ENCODE measurements around the gene AXIN1. TPM values are rescaled to one million over a fixed set of nuclear protein-coding genes. Genes with fewer than 3 reads are reported as not detected.

AXIN1 gene
- total and polyA plus RNA-seq, 8 donors, result 8.0 to 13.6 (median 10.8) TPM

GRCh38 chr16:263944-264343 lies 88.6 kb downstream of the AXIN1 start:
- no peak overlapping the region for H3K4me3 ChIP-seq
- FAIRE-seq, result no peak
- 92 to 97% methylated on average over 17 of the region's 17 CpGs for WGBS, 2 donors

GRCh38 chr16:263182-263774 lies 89.2 kb downstream of the AXIN1 start:
- no peaks in the 10 kb centered on the region for H3K9me3 ChIP-seq
- peaks cover 0 to 7% (median 2%) of the 10 kb centered on the region in 3 donors for H3K4me1 ChIP-seq
- WGBS, 2 donors, result 95 to 97% methylated on average over 35 of the region's 35 CpGs
- H3K4me3 ChIP-seq, result no peak overlapping the region
- intact Hi-C loops (cut with DNase I), result no loop called here
- no peak for FAIRE-seq
- no peak for TF ChIP-seq CTCF (IDR thresholded peaks at IDR 0.05)
- H3K36me3 ChIP-seq, result peaks cover 0 to 51% (median 13%) of the 10 kb centered on the region in 3 donors
- no peak overlapping the region for H3K27ac ChIP-seq
- no peak for ATAC-seq
- no peaks in the 10 kb centered on the region for H3K27me3 ChIP-seq
- peak in 3 of 6 donors; percentile 12 to 68 (median 30) for DNase-seq

More at GRCh38 chr16:263944-264343, 88.6 kb downstream of the AXIN1 start:
- H3K4me1 ChIP-seq, result peaks cover 0 to 8% (median 6%) of the 10 kb centered on the region in 3 donors
- H3K27ac ChIP-seq, result no peak overlapping the region
- no peak for TF ChIP-seq CTCF (IDR thresholded peaks at IDR 0.05)
- no peaks in the 10 kb centered on the region for H3K9me3 ChIP-seq
- H3K27me3 ChIP-seq, result no peaks in the 10 kb centered on the region
- DNase-seq, result peak in 3 of 6 donors; percentile 10 to 67 (median 25)
- ATAC-seq, result no peak
- intact Hi-C loops (cut with DNase I), result no loop called here
- H3K36me3 ChIP-seq, result peaks cover 0 to 51% (median 13%) of the 10 kb centered on the region in 3 donors

GRCh38 chr16:262121-262745 lies 90.3 kb downstream of the AXIN1 start:
- intact Hi-C loops (cut with DNase I), result no loop called here
- no peak for TF ChIP-seq CTCF (IDR thresholded peaks at IDR 0.05)
- Histone ChIP-seq H3K27me3 (no peaks in the 10 kb centered on the region), H3K4me1 (peaks cover 0 to 7% (median 0%) of the 10 kb centered on the region in 3 donors), H3K36me3 (peaks cover 0 to 51% (median 13%) of the 10 kb centered on the region in 3 donors), H3K4me3 (no peak overlapping the region), H3K27ac (no peak overlapping the region), H3K9me3 (no peaks in the 10 kb centered on the region)
- DNase-seq (peak in 1 of 6 donors; percentile 33), ATAC-seq (no peak), FAIRE-seq (no peak)
- WGBS, 2 donors, result 93 to 94% methylated on average over 29 of the region's 29 CpGs

- FAIRE-seq, result no peak
- peak; percentile 67 to 92 (median 80) for ATAC-seq
- no peaks in the 10 kb centered on the region for H3K9me3 ChIP-seq
- peaks cover 0 to 51% (median 13%) of the 10 kb centered on the region in 3 donors for H3K36me3 ChIP-seq
- WGBS, 2 donors, result 43 to 49% methylated on average over 27 to 28 of the region's 28 CpGs
- intact Hi-C loops (cut with DNase I), result no loop called here
- no peak overlapping the region for H3K27ac ChIP-seq
- TF ChIP-seq CTCF (IDR thresholded peaks at IDR 0.05), result no peak
- peaks cover 0 to 7% (median 0%) of the 10 kb centered on the region in 3 donors for H3K4me1 ChIP-seq
- no peak overlapping the region for H3K4me3 ChIP-seq
- peak; percentile 58 to 86 (median 80) for DNase-seq
- no peaks in the 10 kb centered on the region for H3K27me3 ChIP-seq
Measured at GRCh38 chr16:261031-261691, 91.4 kb downstream of the AXIN1 start.

Measured in pancreas (tissue), 10 donors.